Measurements from ENCODE around the gene TGFBR1.
"Not testable (repeated sequence)": the region's sequence is repeated elsewhere in the genome, so short reads cannot be mapped to it uniquely, and the experiment has no call there.

The TGFBR1 gene

DNA sequence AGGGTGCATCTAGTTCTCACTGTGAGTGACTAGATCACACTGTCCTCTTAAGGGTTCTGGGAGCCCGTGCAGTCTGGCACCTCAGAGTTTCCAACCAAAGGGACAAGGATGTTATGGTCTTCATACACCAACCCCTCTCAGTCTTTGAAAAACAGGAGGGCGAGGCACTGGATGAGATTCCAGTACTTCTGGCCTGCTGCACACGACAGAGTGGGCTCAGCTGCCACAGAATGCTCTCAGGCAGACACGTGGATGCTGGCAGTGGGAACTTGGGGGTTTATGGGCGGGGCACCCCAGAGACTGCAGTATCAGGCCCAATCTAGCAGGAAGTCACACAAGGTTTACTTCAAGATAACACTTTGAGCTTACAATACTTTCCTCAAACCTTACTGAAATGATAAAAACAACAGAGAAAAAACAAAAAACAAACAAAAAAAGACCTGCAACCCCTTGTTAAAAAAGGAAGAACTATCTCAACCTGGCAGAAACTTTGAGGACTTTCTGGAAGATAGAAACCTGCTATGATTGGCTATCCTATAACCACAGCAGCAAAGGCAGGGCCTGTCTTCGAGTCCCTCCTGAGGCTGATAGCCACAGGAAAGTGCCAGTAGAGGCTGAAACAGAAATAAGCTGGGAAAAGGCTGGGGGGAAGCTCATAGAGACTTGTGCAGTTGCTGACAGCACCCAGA is 28.3 kb upstream of the TGFBR1 start:
- no peak for DNase-seq

DNA sequence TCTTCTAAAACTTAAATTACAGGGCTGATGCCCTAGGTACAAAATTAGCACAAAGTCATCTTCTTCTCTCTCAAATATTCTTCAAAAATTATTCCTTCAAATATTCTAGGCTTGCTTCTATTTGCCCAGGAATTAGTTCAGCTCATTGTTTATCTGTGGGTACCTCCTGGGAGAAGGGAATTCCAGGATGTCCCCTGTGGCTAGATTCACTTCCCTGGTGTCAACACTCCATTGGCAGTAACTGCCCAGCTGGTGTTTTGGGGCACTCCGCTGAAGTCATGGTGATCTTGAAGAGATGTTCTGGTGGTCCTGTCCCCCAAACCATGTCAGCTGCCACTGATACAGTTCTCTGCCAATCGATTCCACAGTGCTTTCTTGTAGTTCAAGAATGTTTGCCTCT is 26.2 kb upstream of the TGFBR1 start:
- no peak for DNase-seq

DNA sequence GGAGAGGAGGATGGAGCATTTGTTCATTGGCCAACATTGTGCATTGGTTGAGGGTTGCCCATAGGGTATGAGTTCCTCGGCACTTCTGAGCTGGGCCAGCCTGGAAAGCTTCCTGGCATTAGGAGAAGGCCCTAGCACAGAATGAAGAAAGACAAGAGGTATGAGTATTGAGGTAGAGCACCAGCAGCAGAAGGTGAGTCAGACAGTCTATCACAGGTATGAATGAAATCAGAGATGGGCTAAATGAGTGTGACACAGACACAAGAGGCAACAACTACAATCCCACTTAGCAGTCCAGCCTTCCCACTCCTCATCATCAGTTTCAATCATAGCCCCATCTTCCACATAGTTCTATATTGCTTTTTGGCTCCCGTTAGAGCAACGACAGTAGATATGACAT is 25.4 kb upstream of the TGFBR1 start:
- DNase-seq, result no peak

DNA sequence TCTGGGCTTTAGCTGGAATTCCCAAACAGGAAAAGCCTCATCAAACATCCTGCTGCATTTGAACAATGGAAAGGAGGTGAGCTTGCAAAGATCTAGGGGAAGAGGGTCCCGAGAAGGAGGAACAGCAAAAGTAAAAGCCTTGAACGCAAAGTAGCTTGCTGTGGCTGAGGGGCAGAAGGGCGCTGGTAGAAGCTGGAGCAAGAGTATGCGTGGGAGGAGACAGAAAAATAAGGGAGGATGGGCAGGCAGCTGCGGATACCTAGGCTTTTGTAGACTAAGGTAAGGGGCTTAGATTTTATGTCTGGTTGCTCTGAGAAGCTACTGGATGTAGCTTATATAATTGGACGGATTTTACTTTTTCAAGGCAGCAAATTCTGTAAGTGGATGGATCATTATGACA is 21.9 kb upstream of the TGFBR1 start:
- no peak for DNase-seq

DNA sequence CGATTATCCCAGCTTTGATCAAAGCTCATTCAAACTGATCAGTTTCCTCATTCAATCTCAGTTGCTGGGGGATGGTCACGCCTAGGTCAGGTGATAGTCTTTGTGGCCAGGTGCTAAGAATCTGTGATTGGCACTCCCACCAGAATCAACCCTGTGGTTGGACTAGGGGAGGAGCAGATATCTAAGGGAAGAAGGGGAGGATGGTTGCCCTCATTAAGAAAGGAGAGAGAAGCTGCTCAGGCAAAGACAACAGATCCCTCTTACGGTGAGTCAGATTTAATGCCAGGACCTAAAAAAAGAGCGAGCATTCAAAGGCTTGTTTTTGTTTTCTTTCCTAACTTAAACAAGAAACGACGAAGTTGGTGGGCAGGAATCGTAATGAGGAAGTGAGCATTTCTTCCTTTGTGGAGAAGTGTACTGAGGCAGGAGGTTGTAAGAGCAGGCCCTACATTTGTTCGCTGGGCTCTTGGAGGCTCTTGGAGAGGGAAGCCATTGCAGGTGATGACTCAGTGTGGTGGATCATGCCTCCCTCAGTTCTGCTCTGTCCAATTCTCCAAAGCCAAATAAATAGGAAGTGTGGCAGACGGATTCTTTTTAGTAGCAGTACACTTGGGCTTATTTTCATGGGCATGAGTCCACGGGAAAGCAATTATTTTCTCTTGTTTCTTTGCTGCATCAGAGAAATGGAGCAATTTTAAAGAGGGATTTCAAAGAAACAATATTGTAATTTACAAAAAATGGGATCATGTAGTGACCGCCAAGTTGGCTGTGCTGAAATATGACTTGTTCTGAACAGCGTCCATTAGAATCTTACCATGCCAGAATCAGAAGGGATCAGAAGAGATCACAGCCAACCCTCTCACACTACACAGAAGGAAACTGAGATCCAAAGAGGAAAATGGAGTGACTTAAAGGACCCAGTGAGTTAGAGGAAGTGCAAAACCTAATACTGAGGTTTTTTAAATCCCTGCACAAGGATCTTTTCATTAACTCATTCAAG is 18.7 kb upstream of the TGFBR1 start:
- no peak for DNase-seq

DNA sequence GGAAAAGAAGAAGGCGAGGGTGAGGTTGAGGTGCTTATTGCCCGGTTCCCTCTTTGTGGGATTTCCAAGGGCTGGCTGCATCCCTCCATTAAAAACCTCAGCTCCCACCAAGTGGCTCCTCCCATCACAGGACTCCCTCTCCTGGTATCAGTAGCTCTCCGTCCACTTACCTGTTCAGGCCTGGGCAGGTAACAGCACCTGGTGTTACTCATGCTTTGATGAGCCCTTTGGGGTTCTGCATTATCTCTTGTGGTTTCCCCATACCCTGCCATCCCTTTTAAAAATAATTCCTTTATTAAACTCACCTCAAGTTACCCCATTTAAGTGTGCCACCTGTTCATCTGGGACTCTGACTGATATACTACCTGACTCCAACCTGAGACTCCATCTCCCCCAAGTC is 17.5 kb upstream of the TGFBR1 start:
- DNase-seq, result no peak

DNA sequence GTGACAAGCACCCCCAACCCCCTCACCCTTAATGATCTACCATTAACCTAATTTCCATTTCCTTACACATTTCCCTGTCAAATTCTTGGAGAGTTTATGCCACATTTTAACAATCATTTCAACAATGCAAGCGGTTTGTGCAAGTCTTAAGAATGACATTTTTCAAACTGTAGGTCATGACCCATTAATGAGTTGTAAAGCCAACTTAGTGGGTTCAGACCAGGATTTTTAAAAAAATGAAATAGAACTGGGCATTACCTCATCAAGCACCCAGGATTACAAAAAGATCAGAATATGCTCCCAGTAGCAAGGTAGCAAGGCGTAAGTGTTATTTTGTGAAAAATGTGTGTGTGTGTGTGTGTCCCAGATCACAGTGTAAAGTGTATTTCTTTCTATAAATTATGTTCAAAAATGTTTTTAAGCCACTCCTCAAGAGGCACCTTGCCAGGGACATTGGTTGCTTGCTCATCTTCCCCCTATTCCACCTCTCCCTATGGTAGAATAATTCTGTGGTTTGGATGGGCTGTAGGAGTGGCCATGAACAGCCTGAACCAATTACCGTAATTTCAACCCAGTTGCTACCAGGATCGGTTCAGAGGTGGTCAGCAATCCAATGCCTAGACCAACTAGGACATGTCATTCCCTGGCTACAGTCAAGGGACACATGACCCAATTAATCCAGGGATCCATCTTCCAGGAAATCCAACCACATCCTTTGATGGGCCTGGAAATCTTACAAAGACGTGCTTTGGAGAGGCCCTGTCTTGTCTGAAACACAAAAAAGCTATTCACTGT is 14.4 kb upstream of the TGFBR1 start:
- no peak for DNase-seq

DNA sequence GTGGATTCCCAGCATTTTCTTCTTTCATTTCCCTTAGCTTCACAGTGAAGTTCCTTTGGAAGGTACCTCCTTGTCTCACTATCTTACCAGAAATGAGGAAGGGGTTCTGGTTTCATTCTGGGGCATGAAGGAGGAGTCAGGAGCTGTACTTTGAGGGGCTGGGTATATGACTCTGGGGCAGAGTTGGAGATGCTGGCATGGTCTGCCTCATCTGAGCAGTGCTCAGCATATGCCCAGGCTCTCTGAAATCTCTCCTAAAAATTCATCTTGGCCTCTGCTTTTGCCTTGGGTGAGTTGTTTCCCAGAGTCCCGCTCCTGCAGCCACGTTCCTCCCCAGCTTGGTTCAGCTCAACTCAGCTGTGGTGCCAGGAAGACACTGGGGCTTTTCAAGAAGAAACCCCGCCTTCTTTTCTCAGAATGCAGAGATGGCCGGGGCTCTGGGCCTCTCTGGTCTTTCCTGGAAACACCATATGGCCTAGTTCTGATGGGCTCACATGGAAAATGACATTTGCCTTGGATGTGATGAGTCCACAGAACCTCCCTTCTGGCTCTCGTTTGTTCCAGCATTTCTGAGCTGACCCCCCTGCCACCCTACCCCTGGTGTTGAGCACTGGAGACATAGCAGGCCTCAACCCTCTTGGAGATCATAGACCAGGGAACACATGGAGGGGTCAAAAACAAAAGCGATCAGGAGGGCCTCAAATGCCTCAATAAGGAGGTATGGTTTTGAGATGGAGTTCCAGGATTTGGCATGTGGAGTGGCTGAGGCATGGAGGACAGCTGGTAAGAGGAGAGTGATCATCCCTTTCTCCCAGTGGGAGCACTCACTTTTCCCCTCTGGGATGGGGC is 12.0 kb upstream of the TGFBR1 start:
- DNase-seq, result no peak

DNA sequence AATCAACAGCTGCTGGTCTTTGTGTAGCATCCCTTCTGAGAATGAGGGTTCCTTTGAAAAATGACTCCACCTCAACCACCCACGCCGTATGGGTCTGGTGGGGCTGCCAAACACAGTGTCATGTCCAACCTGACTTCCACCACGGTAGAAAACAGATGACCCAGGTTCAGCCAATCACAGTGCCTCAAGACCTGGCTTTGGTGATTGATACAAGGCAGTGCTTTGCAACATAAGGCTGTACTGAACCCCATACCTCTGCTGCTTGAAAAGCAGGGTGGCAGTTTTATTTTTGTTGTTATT is 11.5 kb upstream of the TGFBR1 start:
- DNase-seq, result no peak

DNA sequence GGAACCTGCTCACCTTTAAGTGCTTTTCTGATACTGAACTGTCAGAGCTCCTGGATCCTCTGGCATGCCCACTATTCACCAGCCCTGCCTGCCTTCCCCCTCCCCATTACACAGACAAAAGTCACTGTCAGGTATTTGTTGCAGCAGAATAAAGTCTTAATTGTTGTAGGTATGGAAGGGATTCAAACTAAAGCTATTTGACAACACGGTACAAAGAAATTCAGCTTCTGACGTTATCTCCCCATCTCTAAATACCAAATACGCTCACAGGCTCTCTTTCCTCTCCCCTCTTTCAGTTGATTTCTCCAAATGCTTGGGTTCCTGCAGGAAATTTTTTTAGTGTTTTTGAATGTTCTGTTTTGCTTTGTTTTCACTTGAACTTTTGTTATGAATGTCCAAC is 9.3 kb upstream of the TGFBR1 start:
- DNase-seq, result no peak

DNA sequence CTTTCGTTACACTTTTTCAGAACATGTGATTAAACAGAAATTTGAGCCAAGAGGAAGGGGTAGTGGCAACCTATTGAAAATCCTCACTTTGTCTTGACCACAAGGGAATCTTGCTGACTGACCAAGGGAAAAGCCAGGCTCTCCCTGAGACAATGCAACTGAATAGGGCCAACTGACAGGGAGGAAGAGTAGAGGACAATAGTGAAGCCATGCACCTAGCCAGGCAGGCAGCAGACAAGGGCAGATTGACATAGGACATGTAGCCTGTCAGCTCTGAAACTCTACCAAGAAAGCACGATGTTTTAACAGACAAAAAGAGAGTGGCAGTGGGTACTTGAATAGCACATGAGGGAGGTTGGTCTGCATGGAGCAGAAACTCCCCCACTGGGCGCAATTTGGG is 8.5 kb upstream of the TGFBR1 start:
- DNase-seq, result no peak

DNA sequence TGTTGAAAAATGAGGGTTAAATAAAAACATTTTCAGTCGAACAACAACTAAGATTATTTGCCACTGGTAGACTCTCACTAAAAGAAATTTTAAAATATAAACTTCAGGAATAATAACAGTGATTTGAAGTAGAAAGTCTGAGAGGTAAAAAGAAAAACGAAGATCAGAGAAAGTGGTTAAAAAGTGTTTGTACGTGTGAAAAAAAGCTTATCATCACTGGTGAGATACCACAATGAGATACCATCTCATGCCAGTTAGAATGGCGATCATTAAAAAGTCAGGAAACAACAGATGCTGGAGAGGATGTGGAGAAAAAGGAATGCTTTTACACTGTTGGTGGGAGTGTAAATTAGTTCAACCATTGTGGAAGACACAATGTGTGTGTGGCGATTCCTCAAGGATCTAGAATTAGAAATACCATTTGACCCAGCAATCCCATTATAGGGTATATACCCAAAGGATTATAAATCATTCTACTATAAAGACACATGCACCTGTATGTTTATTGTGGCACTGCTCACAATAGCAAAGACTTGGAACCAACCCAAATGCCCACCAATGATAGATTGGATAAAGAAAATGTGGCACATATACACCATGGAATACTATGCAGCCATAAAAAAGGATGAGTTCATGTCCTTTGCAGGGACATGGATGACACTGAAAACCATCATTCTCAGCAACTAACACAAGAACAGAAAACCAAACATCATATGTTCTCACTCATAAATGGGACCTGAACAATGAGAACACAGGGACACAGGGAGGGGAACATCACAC is 4.9 kb upstream of the TGFBR1 start:
- not testable (repeated sequence) for DNase-seq

DNA sequence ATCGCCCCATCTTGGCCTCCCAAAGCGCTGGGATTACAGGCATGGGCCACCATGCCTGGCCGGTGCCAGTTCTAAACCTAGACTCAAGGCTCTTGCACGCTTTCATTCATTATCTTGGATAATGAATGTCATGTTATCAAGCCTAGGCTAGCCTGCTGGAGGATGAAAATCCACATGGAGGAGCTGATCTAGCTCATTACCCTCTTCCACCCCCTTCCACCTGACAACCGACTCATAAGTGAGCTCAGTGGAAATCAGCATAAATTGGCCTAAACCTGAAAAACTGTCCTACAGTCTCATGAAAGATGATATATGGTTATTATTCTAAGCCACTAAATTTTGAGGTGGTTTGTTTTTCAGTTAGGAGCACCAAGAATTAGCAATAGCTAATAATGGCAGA is 3.6 kb upstream of the TGFBR1 start:
- DNase-seq, result no peak

DNA sequence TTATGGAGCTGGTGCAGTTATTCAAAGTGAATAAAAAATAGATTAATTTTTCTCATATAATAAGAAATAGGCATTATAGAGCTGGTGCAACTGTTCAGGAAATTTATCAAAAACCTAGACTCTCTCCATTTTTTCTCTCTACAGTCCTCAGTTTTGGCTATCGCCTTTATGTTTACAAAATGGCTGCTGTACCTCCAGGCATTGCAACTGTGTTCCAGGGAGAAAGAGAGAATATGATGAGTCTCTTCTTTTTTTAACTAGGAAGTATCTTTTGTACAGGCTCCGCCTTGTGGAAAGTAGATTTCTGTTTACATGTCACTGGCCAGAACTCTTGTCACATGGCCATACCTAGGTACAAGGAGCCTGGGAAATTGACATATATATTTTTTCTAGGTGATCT is 3.1 kb upstream of the TGFBR1 start:
- no peak for DNase-seq

DNA sequence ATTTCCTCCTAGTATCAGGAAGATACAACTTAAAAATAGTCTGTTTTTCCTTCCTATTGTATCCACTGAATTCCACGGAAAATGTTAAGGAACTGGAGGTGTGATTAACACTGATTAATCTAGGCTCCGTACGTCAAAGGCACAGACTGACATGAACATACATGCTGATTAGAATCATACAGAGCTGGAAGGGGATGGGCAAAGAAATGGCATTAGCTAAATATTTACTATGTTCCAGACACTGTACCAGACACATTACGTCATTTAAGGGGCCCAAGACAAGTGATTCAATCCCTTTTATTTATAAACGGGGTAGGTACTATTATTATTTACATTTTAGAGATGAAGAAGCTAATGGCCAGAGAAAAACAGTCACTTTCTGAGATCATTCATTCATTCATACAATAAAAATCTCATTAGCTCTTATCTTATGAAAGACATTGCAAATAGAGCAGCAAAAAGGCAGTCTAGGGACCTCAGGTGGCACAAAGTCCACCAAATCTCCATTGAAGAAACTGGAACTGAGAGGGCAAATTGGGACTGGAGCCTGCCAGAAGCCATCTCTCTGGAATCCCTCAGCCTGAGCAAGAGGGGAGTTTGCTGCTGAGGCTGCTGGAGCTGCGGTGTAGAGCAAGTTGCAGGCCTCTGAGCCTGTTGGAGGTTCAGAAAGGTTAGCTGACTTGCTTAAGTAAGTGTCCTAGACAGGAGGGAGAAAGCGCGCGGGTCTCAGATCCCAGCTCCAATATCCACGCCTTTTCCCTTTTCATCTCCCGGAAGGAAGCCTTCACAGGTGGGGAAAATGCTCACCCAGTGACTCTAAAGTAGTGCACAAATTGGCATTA is 1.6 kb upstream of the TGFBR1 start:
- no peak for DNase-seq

DNA sequence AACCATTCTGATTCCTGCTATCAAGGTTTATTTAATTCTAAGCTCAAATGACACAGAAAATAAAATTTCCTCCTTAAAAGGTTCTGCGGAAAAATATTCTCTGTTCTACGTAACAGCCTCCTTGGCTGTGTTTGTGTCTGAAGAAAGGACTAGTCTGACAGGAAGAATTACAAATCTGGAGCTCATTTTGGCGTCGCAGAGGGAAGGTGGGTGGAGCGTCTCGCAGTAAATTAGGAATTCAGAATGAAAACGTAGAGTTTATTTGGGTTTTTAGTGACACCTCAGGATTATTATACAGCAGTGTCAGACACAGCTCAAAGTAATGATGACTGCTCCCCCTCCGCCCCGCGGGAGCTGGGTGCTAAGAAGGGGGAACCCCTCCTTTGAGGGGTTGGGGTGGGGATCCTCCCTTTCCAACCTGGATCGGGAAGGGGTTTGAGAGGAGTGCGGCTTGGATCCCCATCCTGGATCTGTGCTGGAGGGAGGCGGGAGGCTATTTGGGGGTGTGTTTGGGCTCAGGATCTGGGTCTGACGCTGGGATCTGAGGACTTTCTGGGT is 933 bp upstream of the TGFBR1 start:
- no peak for DNase-seq

DNA sequence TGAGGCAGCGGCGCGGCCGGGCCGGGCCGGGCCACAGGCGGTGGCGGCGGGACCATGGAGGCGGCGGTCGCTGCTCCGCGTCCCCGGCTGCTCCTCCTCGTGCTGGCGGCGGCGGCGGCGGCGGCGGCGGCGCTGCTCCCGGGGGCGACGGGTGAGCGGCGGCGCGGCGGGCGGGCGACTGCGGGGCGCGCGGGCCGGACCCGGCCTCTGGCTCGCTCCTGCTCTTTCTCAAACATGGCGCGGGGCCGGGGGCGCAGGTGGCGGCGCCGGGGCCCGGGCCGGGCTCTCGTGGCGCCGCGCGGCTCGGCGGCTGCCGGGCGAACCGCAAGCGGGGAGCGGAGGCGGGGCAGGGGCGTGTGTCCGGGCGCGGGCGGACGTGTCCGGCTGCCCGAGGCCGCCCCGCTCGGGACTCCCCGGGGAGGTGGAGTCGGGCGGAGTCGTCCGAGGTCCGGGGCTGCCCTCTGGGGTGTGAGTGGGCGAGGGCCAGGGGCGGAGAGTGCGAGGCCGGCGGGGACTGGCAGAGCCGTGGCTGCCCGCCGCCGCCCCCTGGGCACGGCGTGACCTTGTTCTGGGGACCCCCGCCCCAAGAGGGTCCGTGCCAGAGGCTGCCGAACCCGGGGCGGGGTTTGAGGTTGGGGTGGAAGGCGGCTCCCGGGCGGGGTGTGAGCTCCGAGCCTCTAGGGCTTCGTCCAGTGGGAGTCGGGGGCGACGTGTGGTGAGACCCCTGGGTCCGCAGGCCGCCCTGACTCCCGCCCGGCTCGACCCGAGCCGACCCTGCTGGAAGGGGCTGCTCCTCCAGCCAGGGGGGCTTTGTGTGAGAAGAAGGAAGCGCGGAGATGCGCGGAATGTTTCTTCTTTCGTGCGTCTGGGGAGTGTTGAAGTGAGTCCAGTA is 485 bp downstream of the TGFBR1 start:
- DNase-seq, result no peak

DNA sequence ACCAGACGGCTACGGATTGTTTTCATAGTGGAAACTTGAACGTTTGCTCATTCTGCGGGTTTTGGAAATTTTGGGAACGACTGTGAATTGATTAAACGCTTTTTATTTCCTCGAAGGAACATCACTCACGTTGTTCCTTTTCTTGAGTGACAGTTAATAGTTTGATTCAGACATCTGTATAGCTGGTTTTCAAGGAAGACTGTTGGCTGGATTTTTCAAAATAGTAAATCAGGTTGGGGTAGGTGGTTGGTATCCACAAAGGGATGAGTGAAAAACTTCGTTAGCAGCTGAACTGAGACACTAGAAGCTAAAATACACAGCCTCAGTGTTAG is 1.1 kb downstream of the TGFBR1 start:
- no peak for DNase-seq

DNA sequence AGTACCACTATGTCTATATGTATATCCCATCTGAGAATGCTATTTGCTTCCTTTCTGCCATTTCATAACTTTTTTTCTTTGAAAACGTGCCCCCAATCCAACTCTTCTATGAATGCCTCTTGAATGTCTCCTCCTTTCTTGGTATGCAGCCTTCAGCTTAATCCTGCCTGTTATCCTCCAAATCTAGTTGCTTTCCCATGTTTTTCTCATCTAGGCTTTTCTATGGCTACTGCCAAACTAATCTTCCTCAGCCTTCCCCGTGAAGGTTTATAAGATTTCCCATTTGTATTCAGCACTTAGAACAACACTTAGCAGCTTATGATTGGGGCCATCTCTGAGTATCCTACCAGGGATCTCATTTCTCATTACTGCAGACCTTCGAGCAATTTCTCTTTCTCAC is 2.5 kb downstream of the TGFBR1 start:
- no peak for DNase-seq

DNA sequence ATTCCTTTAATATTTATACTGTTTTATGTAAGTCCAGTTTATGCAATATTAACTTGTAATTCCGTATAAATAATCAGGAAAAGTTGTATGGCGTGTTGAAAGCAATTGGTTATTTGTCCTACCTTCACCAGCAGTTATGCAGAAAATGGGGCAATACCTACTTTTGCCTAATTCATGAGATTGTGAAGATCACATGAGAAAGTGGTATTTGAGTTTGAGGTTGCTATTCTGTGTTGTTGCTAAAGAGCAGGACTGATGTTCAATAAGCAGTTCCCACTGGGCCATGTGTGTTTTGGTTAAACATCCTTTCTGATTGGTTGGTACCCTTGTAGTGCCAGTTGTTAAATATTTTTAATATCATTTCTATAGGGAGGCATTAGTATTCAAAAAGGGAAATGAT is 3.2 kb downstream of the TGFBR1 start:
- DNase-seq, result no peak

All from NCI-H1092 treated with DMSO at 0.1 percent for 48 hours (cell line).